C4-2B (cell line): ENCODE data around the gene MAN1A1.

Experiments
- ZFX ChIP-seq: fragments of 450-650 bp; IDR thresholded peaks from 2 replicates; pipeline ENCODE4 v1.6.1; 2017
- TF ChIP-seq, protein P1 (sequence below): fragments of 450-650 bp; conservative IDR thresholded peaks from 2 replicates; pipeline ENCODE4 v1.5.1; 2017; ENCODE audit warnings: mild to moderate bottlenecking

DNA sequence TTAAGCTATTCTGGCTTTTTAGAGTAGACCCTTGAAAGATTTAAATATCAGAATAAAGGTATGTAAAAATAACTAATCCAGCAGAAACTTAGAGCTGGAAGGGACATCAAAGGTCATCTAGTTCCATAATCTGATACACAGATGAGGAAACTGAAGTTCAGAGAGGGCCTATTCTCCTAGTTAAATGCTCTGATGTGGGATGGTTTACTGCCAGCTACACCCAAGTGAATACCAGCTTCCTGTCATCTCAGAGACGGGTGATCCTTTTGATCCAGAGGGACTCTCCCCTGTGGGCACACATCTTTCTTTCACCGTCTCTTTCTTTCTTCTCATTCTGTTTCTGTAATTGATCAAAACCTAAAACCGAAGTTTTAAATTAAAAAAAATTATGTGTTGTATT lies 94.1 kb downstream of the MAN1A1 start:
- TF ChIP-seq, protein P1, sequence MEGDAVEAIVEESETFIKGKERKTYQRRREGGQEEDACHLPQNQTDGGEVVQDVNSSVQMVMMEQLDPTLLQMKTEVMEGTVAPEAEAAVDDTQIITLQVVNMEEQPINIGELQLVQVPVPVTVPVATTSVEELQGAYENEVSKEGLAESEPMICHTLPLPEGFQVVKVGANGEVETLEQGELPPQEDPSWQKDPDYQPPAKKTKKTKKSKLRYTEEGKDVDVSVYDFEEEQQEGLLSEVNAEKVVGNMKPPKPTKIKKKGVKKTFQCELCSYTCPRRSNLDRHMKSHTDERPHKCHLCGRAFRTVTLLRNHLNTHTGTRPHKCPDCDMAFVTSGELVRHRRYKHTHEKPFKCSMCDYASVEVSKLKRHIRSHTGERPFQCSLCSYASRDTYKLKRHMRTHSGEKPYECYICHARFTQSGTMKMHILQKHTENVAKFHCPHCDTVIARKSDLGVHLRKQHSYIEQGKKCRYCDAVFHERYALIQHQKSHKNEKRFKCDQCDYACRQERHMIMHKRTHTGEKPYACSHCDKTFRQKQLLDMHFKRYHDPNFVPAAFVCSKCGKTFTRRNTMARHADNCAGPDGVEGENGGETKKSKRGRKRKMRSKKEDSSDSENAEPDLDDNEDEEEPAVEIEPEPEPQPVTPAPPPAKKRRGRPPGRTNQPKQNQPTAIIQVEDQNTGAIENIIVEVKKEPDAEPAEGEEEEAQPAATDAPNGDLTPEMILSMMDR: no peak
- TF ChIP-seq ZFX: no peak
